Activated T-cell treated with anti-CD3 and anti-CD28 coated beads, Interleukin-2, amount 50 U/mL, for 48 hours (primary cell): Measurements from ENCODE around the gene MYOM1.

Source experiments
- DNase-seq, 2 experiments: peaks; one replicate each; pipeline ENCODE4 v3.0.0-alpha.2; 2020

Gene MYOM1

GRCh38 chr18:3183103-3183717, 36.6 kb downstream of the MYOM1 start:
- DNase-seq, result no peak

GRCh38 chr18:3180325-3180724, 39.4 kb downstream of the MYOM1 start:
- DNase-seq, result no peak

DNA sequence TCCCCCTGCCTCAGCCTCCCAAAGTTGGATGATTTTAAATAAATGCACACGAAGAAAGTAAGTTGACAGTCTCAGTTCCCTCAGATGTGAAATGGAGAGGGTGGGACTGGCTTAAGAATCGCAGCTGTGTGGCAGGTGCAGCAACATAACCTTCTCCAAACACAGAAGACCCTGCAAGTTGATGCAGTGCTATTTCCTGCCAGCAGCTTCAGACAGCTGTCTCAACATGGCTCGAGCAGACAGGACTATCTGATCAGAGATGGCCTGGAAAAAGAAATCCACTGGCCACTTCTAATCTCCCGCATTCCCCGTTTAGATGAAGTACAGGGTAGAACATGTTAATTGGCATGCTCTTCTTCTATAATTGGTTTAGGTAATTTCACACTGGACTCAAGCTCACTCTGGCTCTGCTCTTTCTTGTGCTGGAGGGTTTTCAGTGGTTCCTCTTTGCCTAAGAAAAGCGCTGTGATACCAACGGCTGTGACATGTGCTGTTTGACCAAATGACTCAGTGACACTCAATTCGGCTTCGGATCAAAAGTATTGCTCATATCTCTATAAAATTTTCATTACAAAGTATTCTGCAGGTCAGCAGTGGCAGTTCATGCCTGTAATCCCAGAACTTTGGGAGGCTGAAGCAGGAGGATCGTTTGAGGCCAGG, 40.2 kb downstream of the MYOM1 start:
- no peak for DNase-seq

DNA sequence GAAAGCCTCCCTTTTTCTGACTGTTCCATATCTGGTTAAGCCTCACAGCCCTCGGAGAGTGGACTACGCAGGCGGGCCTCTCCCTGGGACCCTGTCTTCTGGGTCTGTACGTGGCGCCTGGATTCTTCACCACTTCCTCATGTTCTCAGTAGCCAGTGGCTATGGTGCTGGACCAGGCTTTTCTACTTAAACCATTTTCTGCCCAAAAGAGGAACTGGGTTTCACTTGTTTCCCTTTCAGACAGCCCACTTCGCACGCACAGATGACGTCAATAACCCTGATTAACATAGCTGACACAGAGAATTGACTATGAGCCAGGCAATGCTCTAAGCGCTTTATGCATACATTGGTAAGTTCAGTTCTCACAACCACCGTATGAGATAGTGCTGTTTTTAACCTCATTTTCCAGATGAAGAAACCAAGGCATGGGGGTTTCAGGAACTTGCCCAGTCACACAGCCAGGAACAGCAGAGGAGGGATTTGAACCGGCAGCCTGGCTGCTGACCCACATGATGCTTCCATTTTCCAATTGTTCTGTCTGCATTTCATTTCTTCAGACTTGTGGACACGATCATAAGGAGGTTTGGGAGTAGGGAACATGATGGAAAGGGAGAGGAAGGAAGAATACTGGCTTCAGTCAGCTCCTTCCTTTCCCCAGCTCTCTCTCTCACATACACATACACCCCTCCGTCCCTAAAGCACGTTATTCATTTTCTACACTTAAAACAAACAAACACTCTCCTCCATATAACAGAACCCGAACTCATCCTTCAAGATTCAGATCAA, 41.7 kb downstream of the MYOM1 start:
- DNase-seq, result no peak

DNA sequence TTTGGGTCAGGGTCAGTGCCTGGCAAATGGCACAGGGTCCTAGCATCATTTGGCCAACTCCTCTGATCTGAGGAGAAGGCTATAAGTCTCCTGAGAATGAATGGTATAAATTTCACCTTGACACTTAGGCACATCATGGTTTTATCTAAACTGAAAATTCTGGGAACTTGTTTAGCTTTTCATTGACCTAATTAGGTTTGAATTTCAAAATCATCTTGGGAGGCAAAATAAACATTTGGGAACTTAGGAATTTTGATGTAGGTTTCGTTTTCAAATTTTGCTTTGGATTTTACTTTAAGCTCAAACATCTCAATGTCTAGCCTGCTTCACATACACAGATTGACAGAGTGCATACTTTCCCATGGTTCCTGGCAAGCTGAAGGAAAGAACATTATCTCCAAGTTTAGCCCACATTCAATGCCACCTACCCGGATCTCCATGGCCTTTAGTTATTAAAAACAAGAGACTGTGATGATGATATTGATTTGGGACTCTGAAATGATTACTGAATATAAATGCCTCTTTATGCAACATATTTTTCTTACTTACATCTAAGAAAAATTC, 44.5 kb downstream of the MYOM1 start:
- DNase-seq, result no peak

DNA sequence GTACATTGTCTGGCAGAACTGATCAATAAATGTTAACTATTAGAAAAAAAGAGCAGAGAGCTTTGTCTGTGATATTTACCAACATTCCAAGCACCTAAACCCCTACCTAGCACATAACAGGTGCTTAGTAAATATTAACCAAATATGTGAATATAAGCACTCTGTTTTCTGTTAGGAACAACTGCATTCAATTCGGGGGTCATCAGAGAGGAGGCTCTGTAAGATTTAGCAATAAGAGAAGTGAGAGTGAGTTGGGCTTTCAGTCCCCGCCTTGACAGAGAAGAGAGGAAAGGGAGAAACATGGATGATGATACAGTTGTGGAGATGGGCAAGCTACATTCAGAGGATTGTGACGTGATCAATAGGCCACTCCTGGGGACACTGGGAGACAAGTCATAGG, 47.7 kb downstream of the MYOM1 start:
- no peak for DNase-seq

- DNase-seq, result no peak
Observed at GRCh38 chr18:3171631-3172030, 48.1 kb downstream of the MYOM1 start.

GRCh38 chr18:3170441-3171161, 49.2 kb downstream of the MYOM1 start:
- DNase-seq, result no peak

GRCh38 chr18:3164381-3164780, 55.4 kb downstream of the MYOM1 start:
- DNase-seq, result no peak

GRCh38 chr18:3163968-3164367, 55.8 kb downstream of the MYOM1 start:
- DNase-seq, result no peak

DNA sequence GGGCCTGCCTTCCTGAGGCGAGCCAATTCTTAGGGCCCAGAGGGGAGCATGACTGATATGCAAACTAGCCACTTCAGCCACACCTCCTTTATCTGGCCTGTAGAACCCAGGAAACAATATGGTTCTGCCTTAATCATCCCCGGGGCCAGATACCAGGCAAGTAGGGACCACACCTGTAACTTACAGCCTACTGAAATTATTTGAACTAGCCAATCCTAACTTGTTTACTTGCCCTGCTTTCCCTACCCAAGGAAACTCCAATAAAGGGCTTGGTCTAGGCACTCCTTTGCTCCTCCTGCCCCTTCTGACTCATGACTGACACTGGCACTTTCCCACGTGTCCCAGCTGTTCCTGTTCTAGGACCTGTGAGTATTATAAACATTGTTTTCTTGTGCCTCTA, 57.6 kb downstream of the MYOM1 start:
- DNase-seq, result no peak

DNA sequence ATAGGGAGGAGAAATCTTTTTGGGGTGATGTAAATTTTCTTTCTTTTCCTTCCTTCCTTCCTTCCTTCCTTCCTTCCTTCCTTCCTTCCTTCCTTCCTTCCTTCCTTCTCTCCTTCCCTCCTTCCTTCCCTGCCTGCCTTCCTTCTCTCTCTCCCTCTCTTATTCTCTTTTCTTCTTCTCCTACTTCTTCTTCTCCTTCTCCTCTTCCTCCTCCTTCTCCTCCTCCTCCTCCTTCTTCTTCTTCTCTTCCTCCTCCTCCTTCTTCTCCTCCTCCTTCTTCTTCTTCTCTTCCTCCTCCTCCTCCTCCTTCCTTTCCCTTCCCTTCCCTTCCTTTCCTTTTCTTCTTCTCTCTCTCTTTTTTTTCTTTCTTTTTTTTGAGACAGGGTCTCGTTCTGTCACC, 59.9 kb downstream of the MYOM1 start:
- DNase-seq, result no peak

DNA sequence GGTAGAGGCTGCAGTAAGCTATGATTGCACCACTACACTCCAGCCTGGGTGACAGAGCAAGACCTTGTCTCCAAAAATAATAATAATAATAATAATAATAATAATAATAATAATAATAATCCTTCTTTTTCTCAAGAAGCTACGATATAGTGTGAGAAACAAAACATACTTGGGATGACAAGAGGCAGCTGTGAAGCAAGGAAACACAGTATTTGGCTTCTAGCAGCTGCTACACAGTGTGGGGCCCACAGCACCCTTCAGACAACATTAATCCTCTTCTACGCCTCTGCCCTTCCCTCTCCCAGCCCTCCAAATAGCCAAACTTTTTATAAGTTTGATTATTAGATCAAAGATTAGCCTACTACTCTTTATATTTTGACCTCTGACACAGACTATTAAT, 62.2 kb downstream of the MYOM1 start:
- DNase-seq, result no peak

GRCh38 chr18:3157086-3157485, 62.7 kb downstream of the MYOM1 start:
- no peak for DNase-seq

- DNase-seq, result no peak
Observed at GRCh38 chr18:3156325-3156640, 63.5 kb downstream of the MYOM1 start.

- no peak for DNase-seq
Observed at GRCh38 chr18:3154214-3154613, 65.6 kb downstream of the MYOM1 start.

GRCh38 chr18:3153107-3153704, 66.6 kb downstream of the MYOM1 start:
- no peak for DNase-seq

DNA sequence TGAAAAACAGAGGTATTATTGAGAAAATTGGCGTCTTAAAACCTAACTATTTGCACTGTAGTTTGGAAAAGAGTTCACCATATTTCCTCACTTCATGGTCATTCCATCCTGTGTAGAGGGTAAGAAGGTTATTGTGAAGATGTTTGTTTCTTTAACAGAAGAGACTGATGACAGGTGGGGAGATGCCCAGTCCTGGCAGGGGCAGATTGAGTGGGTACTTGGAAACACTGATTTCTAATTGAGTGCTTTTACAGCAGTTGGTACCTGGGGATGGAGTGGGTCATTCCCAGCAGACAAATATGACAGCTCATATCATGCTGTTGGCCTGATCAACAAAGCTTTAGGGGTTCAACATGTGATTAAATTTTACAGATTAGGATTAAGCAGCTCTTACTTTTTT, 67.5 kb downstream of the MYOM1 start:
- DNase-seq, result no peak

DNA sequence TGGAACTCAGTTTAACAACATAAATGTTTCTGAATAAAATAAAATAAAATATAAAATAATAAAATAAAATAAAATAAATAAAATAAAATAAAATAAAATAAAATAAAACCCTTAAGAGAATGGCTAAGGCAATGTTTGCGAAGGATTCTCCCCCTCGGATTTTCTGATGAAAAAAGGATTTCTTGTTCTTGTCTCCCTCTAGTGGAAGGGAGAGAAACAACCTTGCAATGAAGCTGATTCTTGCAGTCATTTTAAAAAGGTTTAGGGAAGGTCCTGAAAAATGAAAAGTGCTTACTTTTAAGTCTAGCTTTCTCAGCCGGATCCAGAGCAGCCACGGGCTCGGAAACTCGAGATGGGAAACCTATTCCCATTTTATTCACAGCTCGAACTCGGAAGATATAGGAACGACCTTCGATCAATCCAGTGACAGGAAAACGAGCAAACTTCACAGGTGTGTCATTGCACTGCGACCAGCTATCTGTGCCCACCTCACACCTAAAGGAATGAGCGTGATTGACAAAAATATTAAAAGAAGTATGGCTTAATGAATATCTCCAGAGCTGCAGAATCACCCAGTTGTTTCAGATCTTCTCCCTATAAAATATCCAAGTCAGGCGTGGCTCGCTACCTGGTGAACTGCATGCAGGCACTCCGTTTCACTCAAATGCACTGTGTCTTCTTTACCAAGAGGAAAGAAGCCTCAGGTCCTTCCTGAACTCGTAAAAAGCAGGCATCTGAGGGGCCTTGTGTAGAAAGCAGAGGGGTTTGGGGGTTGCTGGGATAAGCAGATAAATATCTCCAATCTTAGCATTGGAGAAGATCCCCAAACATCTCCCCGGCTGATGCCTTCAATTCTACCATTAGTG, 68.1 kb downstream of the MYOM1 start:
- no peak for DNase-seq

DNA sequence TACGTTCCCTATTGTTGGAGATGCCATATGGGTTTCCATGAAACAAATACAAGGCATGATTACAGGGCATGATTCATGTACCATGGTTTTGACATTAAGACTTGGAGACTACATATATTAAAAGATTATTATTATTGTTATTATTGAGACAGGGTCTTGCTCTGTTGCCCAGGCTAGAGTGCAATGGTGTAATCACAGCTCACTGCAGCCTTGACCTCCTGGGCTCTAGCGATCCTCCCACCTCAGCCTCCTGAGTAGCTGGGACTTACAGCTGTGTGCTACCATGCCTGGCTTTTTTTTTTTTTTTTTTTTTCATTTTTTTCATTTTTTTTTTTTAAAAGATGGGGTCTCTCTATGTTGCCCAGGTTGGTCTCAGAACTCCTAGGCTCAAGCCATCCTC, 69.1 kb downstream of the MYOM1 start:
- no peak for DNase-seq

- no peak for DNase-seq
Observed at GRCh38 chr18:3150274-3150673, 69.5 kb downstream of the MYOM1 start.

- DNase-seq, result no peak
Observed at GRCh38 chr18:3148930-3149535, 70.7 kb downstream of the MYOM1 start.
